Stomach (tissue), 4 donors: Measurements from ENCODE around the gene ZSCAN30.
"Not testable (repeated sequence)": the region's sequence is repeated elsewhere in the genome, so short reads cannot be mapped to it uniquely, and the experiment has no call there.

Experiments
- POLR2A ChIP-seq, 4 donors: fragments of 450-650 bp; IDR thresholded peaks; one replicate each; pipeline ENCODE4 v1.6.1; 2016; ENCODE audit warnings: antibody characterized with exemption in 4 of 4, control low read depth in 2 of 4, mild to moderate bottlenecking in 1 of 4, moderate library complexity in 1 of 4
- POLR2AphosphoS5 ChIP-seq, 3 donors: sonication (generic); formaldehyde crosslinking; IDR thresholded peaks; one replicate each; pipeline ENCODE4 v1.6.1; 2016; ENCODE audit warnings: antibody characterized with exemption in 3 of 3
- TF ChIP-seq, protein P1 (sequence below), 7 experiments: fragments of 450-650 bp in 4 of 7; fragments of 200-600 bp in 3 of 7; sonication (generic) in 3 of 7; IDR thresholded peaks; one replicate each; pipeline ENCODE4 v1.5.1; 2016 to 2019; ENCODE audit warnings: antibody characterized with exemption in 7 of 7, control low read depth in 2 of 7, mild to moderate bottlenecking in 1 of 7

DNA sequence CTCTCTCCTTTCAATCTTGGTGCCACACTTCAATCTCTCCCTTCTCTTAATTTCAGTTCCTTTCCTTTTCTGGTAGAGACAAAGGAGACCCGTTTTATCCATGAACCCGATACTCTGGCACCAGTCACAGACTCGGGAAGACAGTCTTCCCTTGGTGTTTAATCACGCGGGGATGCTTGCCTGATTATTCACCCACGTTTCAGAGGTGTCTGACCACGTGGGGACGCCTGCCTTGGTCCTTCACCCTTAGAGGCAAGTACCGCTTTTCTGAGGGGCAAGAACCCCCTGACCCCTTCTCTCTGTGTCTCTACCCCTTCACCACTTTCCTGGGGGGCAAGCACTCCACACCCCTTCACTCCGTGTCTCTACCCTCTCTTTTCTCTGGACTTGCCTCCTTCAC is 73.4 kb downstream of the ZSCAN30 start:
- not testable (repeated sequence) for TF ChIP-seq POLR2A, POLR2AphosphoS5 (IDR thresholded peaks at IDR 0.05)
- TF ChIP-seq, protein P1, sequence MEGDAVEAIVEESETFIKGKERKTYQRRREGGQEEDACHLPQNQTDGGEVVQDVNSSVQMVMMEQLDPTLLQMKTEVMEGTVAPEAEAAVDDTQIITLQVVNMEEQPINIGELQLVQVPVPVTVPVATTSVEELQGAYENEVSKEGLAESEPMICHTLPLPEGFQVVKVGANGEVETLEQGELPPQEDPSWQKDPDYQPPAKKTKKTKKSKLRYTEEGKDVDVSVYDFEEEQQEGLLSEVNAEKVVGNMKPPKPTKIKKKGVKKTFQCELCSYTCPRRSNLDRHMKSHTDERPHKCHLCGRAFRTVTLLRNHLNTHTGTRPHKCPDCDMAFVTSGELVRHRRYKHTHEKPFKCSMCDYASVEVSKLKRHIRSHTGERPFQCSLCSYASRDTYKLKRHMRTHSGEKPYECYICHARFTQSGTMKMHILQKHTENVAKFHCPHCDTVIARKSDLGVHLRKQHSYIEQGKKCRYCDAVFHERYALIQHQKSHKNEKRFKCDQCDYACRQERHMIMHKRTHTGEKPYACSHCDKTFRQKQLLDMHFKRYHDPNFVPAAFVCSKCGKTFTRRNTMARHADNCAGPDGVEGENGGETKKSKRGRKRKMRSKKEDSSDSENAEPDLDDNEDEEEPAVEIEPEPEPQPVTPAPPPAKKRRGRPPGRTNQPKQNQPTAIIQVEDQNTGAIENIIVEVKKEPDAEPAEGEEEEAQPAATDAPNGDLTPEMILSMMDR (IDR thresholded peaks at IDR 0.05) = not testable (repeated sequence)
